Measurements from ENCODE around the gene SLC29A2. TPM values are rescaled to one million over a fixed set of nuclear protein-coding genes. Genes with fewer than 3 reads are reported as not detected.

SLC29A2 gene, protein sequence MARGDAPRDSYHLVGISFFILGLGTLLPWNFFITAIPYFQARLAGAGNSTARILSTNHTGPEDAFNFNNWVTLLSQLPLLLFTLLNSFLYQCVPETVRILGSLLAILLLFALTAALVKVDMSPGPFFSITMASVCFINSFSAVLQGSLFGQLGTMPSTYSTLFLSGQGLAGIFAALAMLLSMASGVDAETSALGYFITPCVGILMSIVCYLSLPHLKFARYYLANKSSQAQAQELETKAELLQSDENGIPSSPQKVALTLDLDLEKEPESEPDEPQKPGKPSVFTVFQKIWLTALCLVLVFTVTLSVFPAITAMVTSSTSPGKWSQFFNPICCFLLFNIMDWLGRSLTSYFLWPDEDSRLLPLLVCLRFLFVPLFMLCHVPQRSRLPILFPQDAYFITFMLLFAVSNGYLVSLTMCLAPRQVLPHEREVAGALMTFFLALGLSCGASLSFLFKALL
- total RNA-seq (18.5 and 20.1 TPM in 2 replicates), polyA plus RNA-seq (15.7 and 16.2 TPM in 2 replicates), polyA minus RNA-seq (2.6 and 4.9 TPM in 2 replicates)
- total RNA-seq (2013), result 2.7 TPM

DNA sequence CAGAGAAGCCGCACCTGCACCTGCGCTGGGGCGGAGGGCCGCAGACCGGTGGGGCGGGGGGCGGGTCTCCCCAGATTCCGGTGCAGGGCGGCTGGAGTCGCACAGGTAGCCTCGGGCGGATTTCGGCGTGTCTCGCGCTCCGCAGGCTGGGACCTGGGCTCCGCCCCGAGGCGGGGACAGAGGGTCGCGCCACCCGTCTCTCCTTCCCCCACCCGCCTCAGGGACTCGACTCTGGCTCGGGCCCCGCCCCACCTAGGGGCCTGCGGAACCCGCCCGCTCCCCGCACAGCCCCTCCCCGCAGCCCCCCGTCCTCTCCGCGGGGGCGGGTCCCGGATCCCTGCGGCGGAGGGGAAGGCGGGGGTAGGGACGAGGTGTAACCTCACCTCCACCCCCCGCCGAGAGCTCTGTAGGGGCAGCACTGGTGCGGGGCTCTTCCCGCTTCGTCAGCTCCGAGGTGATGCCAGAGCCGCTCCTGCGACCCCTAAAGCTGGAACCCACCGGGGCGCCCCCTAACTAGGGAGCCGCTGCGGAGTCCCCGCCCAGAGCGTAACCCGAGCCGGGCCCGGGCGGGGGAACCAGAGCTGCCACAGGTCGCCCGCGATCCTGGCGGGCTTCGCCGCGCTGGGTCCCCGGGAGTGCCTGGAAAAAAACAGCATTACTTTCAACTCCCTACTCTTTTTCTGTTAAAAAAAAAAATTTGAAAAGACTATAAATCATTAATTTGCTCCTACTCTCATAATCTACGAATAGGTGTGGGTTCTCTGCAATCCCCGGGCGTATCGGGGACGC is at the start of gene SLC29A2:
TSS of gene SLC29A2 (minus strand) at position 134 of the 789 bp plus-strand sequence. CDS start 169 bp downstream, outside the sequence.
- H4K20me1 ChIP-seq (ENCODE audit: control insufficient read depth, insufficient read depth, low read length, poor library complexity, severe bottlenecking), result no peaks in the 10 kb centered on the region
- peak; percentile 78 for DNase-seq
- no peaks in the 10 kb centered on the region for H3K36me3 ChIP-seq (replicated peaks in 1 of 2; ENCODE audit: control extremely low read depth in 1 of 2, control insufficient read depth in 1 of 2, extremely low read depth in 1 of 2, insufficient read depth in 2 of 2, low read length in 1 of 2)
- H3K9ac ChIP-seq (ENCODE audit: low read length), result peak within 1 kb of the TSS; percentile 81
- peak; percentile 81 for ATAC-seq (ENCODE audit: low read depth)
- 1% methylated on average over 60 of the region's 72 CpGs for WGBS (ENCODE audit: insufficient coverage)
- peaks cover 0 to 3% (median 0%) of the 10 kb centered on the region in 4 experiments for H3K27me3 ChIP-seq (replicated peaks in 1 of 4; ENCODE audit: control extremely low read depth in 1 of 4, control insufficient read depth in 3 of 4, insufficient read depth in 4 of 4, low read length in 3 of 4)
- CTCF ChIA-PET, result interaction anchor here (0.5 to 4.2 kb wide), 10 partner anchors 8 to 307 kb away, joined by 3 to 29 read pairs (median 4); partner anchors contain the start of gene MRPL11
- H2AFZ ChIP-seq (ENCODE audit: insufficient read depth, low read depth, low read length, poor library complexity, severe bottlenecking), result peak within 1 kb of the TSS; percentile 92
- peaks cover 9 to 15% of the 10 kb centered on the region in 2 donors for H3K4me1 ChIP-seq (ENCODE audit: control insufficient read depth in 2 of 2, insufficient read depth in 2 of 2, low read length in 2 of 2)
- Mint-ChIP-seq H3K27me3 (peaks cover 3% of the 10 kb centered on the region), H3K4me3 (peak within 1 kb of the TSS; percentile 87), H3K9me3 (ENCODE audit: insufficient read depth) (no peaks in the 10 kb centered on the region), H3K27ac (peak within 1 kb of the TSS; percentile 88), H3K4me1 (peaks cover 10% of the 10 kb centered on the region)
- POLR2A ChIA-PET, result interaction anchor here (0.5 to 1.5 kb wide), 6 partner anchors 13 to 1215 kb away, joined by 3 to 6 read pairs (median 4); partner anchors contain the start of genes CD248 and RBM4B
- H3K9me3 ChIP-seq (ENCODE audit: control extremely low read depth in 1 of 3, control insufficient read depth in 2 of 3, insufficient read depth in 1 of 3, low read length in 2 of 3), result peaks cover 0 to 10% (median 0%) of the 10 kb centered on the region in 3 donors
- peak within 1 kb of the TSS; percentile 98 for H3K4me2 ChIP-seq (replicated peaks; ENCODE audit: low read depth, low read length, poor library complexity, severe bottlenecking)
- peak within 1 kb of the TSS; percentile 70 to 84 (median 77) for H3K4me3 ChIP-seq (ENCODE audit: control extremely low read depth in 1 of 5, extremely low read depth in 1 of 5, insufficient read depth in 1 of 5, low read depth in 2 of 5, low read length in 4 of 5)
- no peaks in the 10 kb centered on the region for H3K79me2 ChIP-seq (ENCODE audit: control insufficient read depth, insufficient read depth, low read length)
- intact Hi-C loops (cut with micrococcal nuclease), result loop anchor here (1.0 to 5.0 kb wide), 4 partner anchors 15 to 85 kb away; partner anchors contain the start of genes BRMS1 and YIF1A
- peak within 1 kb of the TSS; percentile 76 to 79 for H3K27ac ChIP-seq (ENCODE audit: low read length in 2 of 2)
- TF ChIP-seq, protein P1, sequence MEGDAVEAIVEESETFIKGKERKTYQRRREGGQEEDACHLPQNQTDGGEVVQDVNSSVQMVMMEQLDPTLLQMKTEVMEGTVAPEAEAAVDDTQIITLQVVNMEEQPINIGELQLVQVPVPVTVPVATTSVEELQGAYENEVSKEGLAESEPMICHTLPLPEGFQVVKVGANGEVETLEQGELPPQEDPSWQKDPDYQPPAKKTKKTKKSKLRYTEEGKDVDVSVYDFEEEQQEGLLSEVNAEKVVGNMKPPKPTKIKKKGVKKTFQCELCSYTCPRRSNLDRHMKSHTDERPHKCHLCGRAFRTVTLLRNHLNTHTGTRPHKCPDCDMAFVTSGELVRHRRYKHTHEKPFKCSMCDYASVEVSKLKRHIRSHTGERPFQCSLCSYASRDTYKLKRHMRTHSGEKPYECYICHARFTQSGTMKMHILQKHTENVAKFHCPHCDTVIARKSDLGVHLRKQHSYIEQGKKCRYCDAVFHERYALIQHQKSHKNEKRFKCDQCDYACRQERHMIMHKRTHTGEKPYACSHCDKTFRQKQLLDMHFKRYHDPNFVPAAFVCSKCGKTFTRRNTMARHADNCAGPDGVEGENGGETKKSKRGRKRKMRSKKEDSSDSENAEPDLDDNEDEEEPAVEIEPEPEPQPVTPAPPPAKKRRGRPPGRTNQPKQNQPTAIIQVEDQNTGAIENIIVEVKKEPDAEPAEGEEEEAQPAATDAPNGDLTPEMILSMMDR (IDR thresholded peaks at IDR 0.05), result no peak
- no peak for TF ChIP-seq EZH2 (IDR thresholded peaks at IDR 0.05; ENCODE audit: borderline replicate concordance, insufficient read depth, low read depth, low read length, poor library complexity, severe bottlenecking)

Data from B cell (primary cell).